ENCODE data around the gene TRPM6. TPM values are rescaled to one million over a fixed set of nuclear protein-coding genes. Genes with fewer than 3 reads are reported as not detected.
A peak's percentile ranks its signal among the peaks of the same experiment; 100 is the strongest.
"Not testable (repeated sequence)": the region's sequence is repeated elsewhere in the genome, so short reads cannot be mapped to it uniquely, and the experiment has no call there.

The TRPM6 gene
- total and polyA plus RNA-seq, 2 donors (not counting 3 experiments of a cell fraction or from before 2014, with no cell fraction given), result 0.01 to 0.22 TPM

GRCh38 chr9:74901001-74901400, 13.3 kb upstream of the TRPM6 start:
- no peak overlapping the region for H3K4me2 ChIP-seq (ENCODE audit: insufficient read depth, low read length)
- no peaks in the 10 kb centered on the region for H4K20me1 ChIP-seq (replicated peaks; ENCODE audit: control insufficient read depth, extremely low read depth, insufficient read depth, low read length)
- H2AFZ ChIP-seq (ENCODE audit: low read depth, low read length), result no peak overlapping the region
- no peaks in the 10 kb centered on the region for H3K36me3 ChIP-seq (ENCODE audit: control insufficient read depth in 2 of 2, extremely low read depth in 1 of 2, insufficient read depth in 2 of 2, low read length in 2 of 2)
- H3K9ac ChIP-seq (replicated peaks; ENCODE audit: extremely low read depth, insufficient read depth, low read length), result no peak overlapping the region
- H3K4me1 ChIP-seq (ENCODE audit: control insufficient read depth, extremely low read depth, insufficient read depth, low read length), result no peaks in the 10 kb centered on the region
- H3K4me3 ChIP-seq (replicated peaks in 1 of 3; ENCODE audit: insufficient read depth in 1 of 3, low read depth in 1 of 3, low read length in 3 of 3), result no peak overlapping the region
- TF ChIP-seq FOS (IDR thresholded peaks at IDR 0.05; ENCODE audit: borderline replicate concordance, insufficient read depth, low read length) (no peak), POLR2AphosphoS5 (IDR thresholded peaks at IDR 0.05; ENCODE audit: insufficient read depth, low read depth, low read length) (no peak), MYC (IDR thresholded peaks at IDR 0.05; ENCODE audit: low read depth, low read length) (no peak), EZH2 (IDR thresholded peaks at IDR 0.05; ENCODE audit: borderline replicate concordance, low read depth, low read length, severe bottlenecking) (no peak), JUN (IDR thresholded peaks at IDR 0.05; ENCODE audit: borderline replicate concordance, insufficient read depth, insufficient read length, low read depth) (no peak), POLR2A (IDR thresholded peaks at IDR 0.05; ENCODE audit: low read depth, low read length) (no peak)
- POLR2A ChIA-PET, result no interaction called here
- CTCF ChIA-PET, result no interaction called here
- no peaks in the 10 kb centered on the region for H3K9me1 ChIP-seq (replicated peaks; ENCODE audit: control insufficient read depth, extremely low read depth, insufficient read depth, low read length)
- no peak overlapping the region for H3K27ac ChIP-seq (ENCODE audit: insufficient read depth, low read depth, low read length)
- no peaks in the 10 kb centered on the region for H3K79me2 ChIP-seq (ENCODE audit: control insufficient read depth, insufficient read depth, low read length)
- DNase-seq (ENCODE audit: low read depth, low spot score), result no peak
- dilution Hi-C loops (cut with MboI; ENCODE audit: extremely low pct_ligation_motif_present, low sequenced_read_pairs) (no loop called here), intact Hi-C loops (cut with micrococcal nuclease) (no loop called here)
- H3K27me3 ChIP-seq (ENCODE audit: control insufficient read depth in 2 of 2, insufficient read depth in 2 of 2, low read length in 2 of 2), result no peaks in the 10 kb centered on the region
- no peaks in the 10 kb centered on the region for H3K9me3 ChIP-seq (replicated peaks; ENCODE audit: control insufficient read depth, insufficient read depth, low read length)
- FAIRE-seq, result no peak
- no TSS peak for BruUV-seq (replicated peaks)

- H4K20me1 ChIP-seq (replicated peaks; ENCODE audit: control insufficient read depth, extremely low read depth, insufficient read depth, low read length); DNase-seq (ENCODE audit: low read depth, low spot score); H3K36me3 ChIP-seq (ENCODE audit: control insufficient read depth in 2 of 2, extremely low read depth in 1 of 2, insufficient read depth in 2 of 2, low read length in 2 of 2); H2AFZ ChIP-seq (ENCODE audit: low read depth, low read length); H3K9me1 ChIP-seq (replicated peaks; ENCODE audit: control insufficient read depth, extremely low read depth, insufficient read depth, low read length); dilution Hi-C loops (cut with MboI; ENCODE audit: extremely low pct_ligation_motif_present, low sequenced_read_pairs); H3K27ac ChIP-seq (ENCODE audit: insufficient read depth, low read depth, low read length); H3K9ac ChIP-seq (replicated peaks; ENCODE audit: extremely low read depth, insufficient read depth, low read length); H3K4me2 ChIP-seq (ENCODE audit: insufficient read depth, low read length); intact Hi-C loops (cut with micrococcal nuclease); H3K79me2 ChIP-seq (ENCODE audit: control insufficient read depth, insufficient read depth, low read length); H3K9me3 ChIP-seq (replicated peaks; ENCODE audit: control insufficient read depth, insufficient read depth, low read length); BruUV-seq (replicated peaks); POLR2A ChIA-PET; H3K4me1 ChIP-seq (ENCODE audit: control insufficient read depth, extremely low read depth, insufficient read depth, low read length); H3K4me3 ChIP-seq (replicated peaks in 1 of 3; ENCODE audit: insufficient read depth in 1 of 3, low read depth in 1 of 3, low read length in 3 of 3): not testable (repeated sequence)
- peak; percentile 58 for FAIRE-seq
- peaks cover 2 to 12% of the 10 kb centered on the region in 2 experiments for H3K27me3 ChIP-seq (ENCODE audit: control insufficient read depth in 2 of 2, insufficient read depth in 2 of 2, low read length in 2 of 2)
- CTCF ChIA-PET, result interaction anchor here (2.2 kb wide), 1 partner anchor 111 kb away, joined by 9 read pairs; no protein-coding TSS in a partner anchor
Observed at GRCh38 chr9:74888449-74888848, 728 bp upstream of the TRPM6 start.

Measured in endothelial cell of umbilical vein (primary cell).